Forelimb muscle (tissue), 1 donor: ENCODE data around the gene FAM131A. TPM values are rescaled to one million over a fixed set of nuclear protein-coding genes. Genes with fewer than 3 reads are reported as not detected.
A peak's percentile ranks its signal among the peaks of the same experiment; 100 is the strongest.

Source experiments
- DNase-seq: peaks from one replicate; pipeline ENCODE4 v3.0.0-alpha.2; 2013; ENCODE audit warnings: low read depth
- polyA plus RNA-seq: library from polyadenylated mRNA; unstranded; fragments of 120-200 nt; gene quantifications from one replicate; pipeline ENCODE4 v1.2.1, GENCODE V29; 2013; ENCODE audit not compliant: insufficient read length

Gene FAM131A
- 8.8 TPM for polyA plus RNA-seq

GRCh38 chr3:184337399-184337714 lies at the start of gene FAM131A:
Gene FAM131A, plus strand, starts transcription at chr3:184337600. Its CDS starts 31 bp downstream, at chr3:184337631.
- peak; percentile 62 for DNase-seq

GRCh38 chr3:184289426-184289938 lies 47.9 kb upstream of the FAM131A start:
- DNase-seq = no peak

DNA sequence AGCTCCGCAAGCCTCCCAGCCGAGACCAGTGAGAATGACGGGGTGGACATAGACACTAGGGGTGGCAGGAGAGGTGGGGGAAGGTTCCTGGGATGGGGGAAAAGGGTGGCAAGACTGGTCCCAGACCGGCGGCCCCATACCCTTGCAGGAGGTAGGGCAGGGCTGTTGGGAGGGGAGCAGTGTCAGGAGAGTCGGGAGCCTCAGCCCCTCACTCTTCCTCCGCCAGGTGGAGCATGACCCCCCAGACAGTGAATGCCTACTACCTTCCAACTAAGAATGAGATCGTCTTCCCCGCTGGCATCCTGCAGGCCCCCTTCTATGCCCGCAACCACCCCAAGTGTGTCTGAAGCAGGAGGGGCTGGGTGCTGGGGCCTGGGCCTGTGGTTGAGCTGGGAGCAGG lies 47.1 kb upstream of the FAM131A start:
- DNase-seq = no peak

DNA sequence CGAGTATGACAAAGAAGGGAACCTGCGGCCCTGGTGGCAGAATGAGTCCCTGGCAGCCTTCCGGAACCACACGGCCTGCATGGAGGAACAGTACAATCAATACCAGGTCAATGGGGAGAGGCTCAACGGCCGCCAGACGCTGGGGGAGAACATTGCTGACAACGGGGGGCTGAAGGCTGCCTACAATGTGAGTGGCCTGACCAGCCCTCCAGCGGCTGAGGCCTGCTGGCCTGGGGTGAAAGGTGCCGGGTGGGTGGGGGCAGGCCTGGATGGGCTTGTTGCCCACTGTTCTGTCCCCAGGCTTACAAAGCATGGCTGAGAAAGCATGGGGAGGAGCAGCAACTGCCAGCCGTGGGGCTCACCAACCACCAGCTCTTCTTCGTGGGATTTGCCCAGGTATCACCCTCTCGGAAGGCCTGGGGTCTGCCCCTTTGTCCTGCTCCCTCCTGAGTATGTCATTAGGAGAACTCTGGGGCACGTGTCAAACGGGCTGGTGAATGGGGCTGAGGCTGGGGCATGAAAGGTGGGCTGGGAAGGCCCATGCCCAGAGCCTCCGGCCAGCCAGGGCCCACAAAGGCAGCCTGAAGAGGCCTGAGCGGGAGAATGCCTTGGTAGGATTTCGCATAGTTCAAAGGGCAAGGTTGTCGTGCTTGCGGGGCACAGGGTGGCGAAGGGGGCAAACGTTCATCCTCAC lies 46.2 kb upstream of the FAM131A start:
- no peak for DNase-seq

DNA sequence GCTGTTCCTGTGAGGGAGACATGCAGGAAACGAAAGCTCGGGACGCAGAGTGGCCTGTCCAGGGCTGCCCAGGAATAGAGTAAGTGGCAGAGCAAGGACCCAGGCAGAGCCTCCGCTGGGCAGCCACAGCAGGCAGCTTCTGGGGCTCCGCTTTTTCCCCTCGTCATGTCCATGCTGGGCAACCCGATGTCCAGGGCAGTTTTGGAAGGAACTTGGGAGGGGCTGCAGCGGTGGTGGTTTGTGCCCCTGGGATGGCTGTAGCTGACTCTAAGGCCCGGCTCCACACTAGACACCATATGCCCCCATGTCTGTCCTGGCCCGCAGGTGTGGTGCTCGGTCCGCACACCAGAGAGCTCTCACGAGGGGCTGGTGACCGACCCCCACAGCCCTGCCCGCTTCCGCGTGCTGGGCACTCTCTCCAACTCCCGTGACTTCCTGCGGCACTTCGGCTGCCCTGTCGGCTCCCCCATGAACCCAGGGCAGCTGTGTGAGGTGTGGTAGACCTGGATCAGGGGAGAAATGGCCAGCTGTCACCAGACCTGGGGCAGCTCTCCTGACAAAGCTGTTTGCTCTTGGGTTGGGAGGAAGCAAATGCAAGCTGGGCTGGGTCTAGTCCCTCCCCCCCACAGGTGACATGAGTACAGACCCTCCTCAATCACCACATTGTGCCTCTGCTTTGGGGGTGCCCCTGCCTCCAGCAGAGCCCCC lies 45.5 kb upstream of the FAM131A start:
- DNase-seq = no peak

DNA sequence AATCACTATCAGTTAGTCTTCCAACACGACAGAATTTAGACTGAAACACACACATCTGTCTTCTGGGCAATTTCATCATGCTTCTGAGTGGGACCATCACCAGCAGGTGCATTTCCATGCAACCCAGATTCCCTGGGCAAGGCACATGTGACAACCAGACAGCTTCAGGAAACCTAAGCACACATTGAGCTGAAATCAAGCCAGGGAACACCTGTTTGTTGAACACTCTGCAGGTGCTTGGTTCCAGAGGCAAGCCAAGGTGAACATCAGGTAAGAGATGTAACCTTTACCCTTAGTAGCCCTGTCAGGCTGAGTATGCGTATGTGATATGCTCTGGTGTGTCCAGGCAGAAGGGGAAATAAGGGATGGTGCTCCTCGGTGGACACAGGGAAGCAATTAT lies 41.6 kb upstream of the FAM131A start:
- no peak for DNase-seq

DNA sequence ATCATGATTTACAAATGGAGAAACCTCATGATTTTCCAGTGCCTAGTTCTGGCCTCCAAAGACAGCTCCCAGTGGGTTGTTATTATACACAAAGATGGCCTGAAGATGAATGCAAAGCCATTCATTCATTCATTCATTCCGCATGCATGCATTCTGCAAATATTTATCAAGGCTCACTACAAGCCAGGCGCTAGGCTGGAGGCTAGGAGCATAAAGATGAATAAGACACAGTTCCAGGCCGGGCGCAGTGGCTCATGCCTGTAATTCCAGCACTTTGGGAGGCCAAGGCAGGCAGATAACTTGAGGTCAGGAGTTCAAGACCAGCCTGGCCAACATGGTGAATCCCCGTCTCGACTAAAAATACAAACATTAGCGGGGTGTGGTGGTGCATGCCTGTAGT lies 40.8 kb upstream of the FAM131A start:
- DNase-seq = no peak

- DNase-seq = peak; percentile 79
Observed at GRCh38 chr3:184298759-184299487, 38.5 kb upstream of the FAM131A start, which contains the start of gene PSMD2. Gene PSMD2, plus strand, starts transcription at chr3:184299241. Its CDS starts 26 bp downstream, at chr3:184299267.

GRCh38 chr3:184299488-184300377 lies 37.7 kb upstream of the FAM131A start:
- no peak for DNase-seq

DNA sequence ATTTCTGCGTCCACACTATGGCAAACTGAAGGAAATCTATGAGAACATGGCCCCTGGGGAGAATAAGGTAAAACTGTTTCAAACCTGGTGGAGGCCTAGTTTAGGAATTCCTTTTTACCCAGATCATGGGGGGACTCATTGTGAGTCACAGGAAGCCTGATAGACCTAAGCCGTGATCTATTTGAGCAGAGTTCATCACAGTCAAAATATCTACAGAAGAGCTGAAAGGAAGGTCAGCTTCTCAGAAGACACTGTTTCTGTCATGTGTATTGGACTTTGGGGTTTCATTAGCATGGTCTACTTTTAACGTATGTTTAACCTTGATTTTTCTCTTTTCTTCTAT lies 37.1 kb upstream of the FAM131A start:
- no peak for DNase-seq

- DNase-seq = no peak
Observed at GRCh38 chr3:184305577-184305976, 31.8 kb upstream of the FAM131A start.

DNA sequence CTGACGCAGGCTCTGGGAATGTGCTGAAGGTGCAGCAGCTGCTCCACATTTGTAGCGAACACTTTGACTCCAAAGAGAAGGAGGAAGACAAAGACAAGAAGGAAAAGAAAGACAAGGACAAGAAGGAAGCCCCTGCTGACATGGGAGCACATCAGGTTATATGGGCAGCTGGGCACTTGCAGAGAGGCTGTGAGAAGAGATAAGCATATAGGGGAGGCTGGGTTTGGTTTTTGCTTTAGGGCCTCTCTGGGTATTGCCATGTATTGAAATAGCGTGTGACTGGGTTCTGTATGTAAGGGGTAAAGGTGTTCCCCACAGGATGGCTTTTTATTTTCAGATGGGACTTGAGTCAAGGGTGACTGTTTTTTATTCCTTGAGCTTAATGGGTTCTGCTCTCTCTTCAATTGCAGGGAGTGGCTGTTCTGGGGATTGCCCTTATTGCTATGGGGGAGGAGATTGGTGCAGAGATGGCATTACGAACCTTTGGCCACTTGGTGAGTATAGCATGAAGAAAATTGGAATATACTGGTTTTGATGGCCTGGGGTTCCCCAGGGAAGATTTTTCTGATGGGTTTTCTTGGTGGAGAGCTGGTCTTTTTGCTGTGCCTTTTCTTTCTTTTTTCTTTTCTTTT lies 30.9 kb upstream of the FAM131A start:
- no peak for DNase-seq

- no peak for DNase-seq
Observed at GRCh38 chr3:184307915-184308314, 29.5 kb upstream of the FAM131A start.

DNA sequence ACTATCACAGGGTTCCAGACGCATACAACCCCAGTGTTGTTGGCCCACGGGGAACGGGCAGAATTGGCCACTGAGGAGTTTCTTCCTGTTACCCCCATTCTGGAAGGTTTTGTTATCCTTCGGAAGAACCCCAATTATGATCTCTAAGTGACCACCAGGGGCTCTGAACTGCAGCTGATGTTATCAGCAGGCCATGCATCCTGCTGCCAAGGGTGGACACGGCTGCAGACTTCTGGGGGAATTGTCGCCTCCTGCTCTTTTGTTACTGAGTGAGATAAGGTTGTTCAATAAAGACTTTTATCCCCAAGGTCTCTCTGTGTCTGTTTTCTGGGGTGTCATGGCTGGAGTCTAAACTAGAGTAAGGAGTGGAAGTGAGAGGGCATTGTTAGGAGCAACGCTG lies 28.7 kb upstream of the FAM131A start:
- DNase-seq = no peak

DNA sequence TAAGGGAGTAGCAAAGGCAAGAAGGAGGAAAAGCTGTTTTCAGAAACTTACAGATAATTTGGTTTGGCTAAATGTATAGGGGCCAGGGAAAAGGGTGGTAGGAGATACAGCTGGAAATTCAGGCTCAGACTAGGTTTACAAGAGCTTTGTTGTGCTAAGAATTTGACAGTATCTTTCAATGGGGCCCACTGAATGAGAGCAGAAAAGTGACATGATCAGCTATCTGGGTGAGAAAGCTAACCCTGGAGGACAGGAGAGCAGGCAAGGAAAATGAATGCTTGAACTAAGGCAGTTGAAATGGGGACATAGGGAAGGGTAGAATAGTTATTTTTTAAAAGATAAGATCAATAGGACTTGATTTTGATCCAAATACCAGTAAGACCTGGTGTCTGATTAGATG lies 25.8 kb upstream of the FAM131A start:
- no peak for DNase-seq

- DNase-seq = peak; percentile 93
Observed at GRCh38 chr3:184314363-184314699, 23.1 kb upstream of the FAM131A start, which contains the start of gene EIF4G1. Gene EIF4G1, plus strand, starts transcription at chr3:184314606. Its CDS starts 1,191 bp downstream, at chr3:184315797.

DNA sequence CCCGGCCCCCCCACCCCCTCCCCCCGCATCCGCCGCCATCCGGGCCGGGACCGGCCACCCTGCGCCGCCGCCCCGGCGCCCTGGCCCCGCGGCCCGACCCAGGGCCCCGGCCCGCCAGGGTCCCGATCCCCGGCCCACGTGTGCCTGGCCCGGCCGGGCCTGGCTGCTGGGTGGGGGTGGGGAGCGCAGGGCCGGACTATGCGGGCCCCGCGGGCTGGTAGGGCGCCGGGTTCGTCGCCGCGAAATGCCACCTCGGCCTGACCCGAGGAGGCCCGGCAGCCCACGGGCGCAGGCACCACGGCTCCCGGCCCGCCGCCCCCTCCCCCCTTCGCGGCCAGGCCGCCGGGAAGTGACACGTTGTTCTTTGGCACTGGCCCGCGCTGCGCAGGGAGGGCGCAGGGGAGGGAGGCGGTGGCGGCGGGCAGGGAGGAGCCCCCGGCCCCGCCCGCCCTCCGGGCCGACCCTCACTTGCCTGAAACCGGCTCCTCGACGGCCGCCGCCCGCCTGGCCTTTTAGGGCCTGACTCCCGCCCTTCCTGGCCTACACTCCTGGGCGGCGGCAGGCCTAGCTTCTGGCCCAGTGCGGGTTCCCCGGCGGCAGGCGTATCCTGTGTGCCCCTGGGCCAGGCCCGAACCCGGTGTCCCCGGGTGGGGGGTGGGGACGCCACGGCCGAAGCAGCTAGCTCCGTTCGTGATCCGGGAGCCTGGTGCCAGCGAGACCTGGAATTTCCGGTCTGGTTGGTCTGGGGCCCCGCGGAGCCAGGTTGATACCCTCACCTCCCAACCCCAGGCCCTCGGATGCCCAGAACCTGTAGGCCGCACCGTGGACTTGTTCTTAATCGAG lies 22.5 kb upstream of the FAM131A start:
- DNase-seq = no peak

GRCh38 chr3:184315543-184315867 lies 21.9 kb upstream of the FAM131A start:
- DNase-seq = no peak

DNA sequence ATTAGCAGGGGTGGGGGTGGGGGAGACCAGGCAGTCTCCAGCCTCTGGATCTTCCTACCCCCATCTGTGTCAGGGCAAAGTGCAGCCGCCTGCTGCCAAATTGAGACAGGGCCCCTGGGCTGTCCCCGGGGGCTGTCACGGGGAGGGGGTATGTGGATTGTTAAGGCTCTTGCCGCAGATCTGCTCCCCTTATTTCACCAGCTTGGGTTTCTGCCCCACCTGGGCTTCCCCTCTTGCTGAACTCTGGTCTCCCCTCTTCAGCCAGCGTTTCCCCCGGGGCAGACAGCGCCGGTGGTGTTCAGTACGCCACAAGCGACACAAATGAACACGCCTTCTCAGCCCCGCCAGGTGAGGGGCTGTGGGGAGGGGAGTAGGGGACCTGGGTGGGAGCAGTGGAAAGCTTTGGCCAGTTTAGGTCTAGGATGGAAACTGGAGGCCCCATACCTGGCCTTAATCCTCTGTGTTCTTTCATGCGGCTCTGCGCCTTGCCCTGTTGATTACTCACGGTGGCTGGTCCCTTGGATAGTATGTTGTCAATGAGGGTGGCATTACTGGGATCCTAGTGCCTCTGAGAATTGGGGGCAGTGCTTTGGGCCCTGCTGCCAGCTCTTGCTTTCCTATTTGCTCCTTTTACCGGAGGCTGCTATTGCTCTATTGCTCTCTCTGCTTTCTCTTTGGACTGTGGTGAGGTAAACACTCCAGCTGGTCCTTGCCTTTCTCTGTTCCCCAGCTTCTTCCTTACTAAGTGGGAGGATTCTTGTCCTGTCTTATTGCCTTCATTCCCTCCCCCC lies 21.3 kb upstream of the FAM131A start:
- DNase-seq = no peak

DNA sequence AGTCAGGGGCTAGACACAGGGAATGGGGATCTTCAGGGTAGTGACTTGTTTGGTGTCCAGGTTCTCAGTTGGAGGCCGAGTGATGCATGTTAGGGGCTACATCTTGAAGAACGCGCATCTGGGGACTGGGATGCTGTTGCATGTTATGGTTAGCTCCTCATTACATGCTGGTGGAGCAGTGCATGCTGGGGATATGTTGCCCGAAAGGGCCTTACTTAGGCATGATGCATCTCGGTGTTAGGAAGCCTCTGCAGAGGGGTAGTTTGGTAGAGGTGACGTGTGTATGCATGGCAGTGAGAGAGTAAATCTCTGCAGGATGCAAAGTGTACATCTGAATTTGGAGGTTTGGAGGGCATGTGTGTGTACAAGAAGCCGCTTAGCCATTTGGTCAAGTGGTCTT lies 20.6 kb upstream of the FAM131A start:
- DNase-seq = no peak
